Measurements from ENCODE around the gene ING3.

Gene ING3, protein sequence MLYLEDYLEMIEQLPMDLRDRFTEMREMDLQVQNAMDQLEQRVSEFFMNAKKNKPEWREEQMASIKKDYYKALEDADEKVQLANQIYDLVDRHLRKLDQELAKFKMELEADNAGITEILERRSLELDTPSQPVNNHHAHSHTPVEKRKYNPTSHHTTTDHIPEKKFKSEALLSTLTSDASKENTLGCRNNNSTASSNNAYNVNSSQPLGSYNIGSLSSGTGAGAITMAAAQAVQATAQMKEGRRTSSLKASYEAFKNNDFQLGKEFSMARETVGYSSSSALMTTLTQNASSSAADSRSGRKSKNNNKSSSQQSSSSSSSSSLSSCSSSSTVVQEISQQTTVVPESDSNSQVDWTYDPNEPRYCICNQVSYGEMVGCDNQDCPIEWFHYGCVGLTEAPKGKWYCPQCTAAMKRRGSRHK

DNA sequence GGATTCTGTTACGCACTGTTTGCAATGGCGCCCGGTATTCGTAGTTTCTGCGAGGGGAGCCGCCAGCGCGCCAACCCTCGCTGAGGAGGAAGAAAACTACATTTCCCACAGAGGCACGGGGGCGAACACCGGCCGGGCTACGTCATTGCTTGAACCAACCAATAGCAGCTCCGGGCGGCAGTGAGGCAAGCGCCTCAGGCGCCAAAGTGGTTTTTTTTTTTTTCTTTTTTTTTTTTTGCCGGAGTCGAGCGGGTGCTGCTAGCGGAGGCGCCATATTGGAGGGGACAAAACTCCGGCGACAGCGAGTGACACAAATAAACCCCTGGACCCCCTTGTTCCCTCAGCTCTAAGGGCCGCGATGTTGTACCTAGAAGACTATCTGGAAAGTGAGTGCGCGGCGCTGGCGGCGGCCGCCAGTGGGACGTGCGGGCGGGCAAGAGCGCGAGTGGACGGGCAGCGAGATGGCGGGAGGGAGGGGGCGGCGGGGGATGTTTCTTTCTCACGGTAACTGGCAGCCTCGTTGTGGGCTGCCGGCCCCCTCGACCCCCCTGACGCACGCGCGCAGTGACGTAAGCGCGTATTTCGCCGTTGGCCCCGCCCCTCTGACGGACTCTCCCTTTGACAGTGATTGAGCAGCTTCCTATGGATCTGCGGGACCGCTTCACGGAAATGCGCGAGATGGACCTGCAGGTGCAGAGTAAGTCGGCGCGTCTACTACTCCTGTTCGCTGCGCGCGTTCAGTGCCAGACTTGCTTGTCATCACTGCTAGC, at the start of gene ING3:
ING3 (plus strand) TSS at position 239 of the 770 bp plus-strand sequence; CDS start at position 359, 120 bp downstream.
- DNase-seq: peak; percentile 92 to 99 (median 98)

DNA sequence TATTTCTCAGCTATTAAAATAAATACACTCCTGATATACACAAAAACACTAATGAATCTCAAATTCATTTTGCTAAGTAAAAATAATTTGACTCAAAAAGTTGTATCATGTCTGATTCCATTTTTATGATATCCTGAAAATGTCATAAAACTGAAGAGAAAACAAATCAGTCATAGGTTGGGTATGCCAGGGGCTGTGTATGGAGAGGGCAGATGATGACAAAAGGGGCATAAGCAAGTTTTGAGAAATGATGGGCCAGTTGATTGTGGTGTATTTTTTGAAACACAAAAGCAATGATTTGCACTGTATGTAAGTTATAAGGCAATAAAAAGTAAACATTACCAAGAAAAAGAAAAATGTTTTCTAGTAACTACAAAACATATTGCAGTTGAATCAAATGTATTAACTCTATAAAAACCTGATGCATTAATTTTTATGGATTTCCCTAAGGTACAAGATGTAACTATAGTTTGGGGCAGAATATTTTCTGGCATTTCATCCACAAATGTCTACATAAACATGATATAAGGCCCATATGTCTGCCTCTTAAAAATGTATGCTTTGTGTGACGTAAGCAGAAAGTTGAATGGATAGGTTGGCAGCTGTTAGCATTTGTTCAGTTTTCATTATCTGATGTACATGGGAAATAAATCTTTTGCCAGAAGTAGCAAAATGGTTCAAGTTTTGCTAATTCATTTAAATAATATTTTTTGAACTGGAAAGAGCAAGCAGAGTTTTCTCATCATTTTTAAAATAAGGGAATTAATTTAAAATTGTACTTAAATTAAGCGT, 35.1 kb upstream of the ING3 start:
- DNase-seq: no peak

DNA sequence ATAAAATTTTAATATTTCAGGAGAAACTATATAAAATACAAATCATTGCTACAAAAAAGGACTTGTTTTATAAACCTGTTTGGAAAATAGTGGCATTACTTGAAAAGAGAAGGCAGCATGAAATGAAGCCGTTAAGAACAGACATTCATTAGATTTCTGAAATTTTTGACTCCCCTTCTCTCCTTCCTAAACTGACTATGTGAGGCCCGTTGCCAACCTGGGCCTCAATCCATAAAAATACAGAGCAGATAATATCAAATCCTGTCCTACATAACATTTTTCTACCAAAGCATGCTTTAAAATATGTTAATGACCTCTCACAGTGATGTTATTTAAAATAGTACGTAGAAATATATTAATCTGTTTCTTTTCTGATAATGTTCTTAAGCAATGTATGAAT, 34.5 kb upstream of the ING3 start:
- no peak for DNase-seq

DNA sequence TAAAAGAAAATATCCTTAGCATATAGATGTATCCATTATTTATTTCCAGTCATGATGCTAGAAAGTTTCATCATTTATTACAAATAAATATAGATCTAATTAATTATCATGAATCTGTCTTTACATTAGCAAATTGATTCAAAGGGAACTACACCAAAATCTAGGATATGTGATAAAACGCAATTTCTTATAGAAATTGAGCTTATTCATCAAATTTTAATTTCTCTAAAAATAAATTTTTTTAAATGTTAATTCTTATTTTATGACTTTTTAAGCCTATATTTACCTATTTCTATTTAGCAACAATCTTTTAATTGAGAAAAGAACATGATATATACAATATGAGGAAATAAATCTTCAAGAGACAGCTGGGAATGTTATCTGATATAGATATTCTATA, 34.0 kb upstream of the ING3 start:
- no peak for DNase-seq

DNA sequence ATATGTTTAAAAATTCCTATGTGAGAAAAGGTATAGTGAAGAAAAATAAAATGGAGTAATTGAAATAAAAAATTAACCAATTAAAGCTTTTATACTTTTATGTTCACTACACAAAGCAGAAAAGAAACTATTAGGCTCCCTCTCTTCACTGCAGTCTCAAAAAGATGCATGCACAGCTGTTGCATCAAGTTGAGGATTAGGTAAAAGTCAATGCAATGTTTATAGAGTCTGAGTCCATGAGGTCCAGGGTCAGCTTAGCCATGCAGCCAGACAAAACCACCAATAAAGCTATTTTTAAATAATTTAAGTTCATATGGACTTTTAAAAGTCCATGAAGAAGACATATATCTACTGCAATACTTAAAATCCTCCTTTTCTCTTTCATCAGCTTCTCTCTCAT, 31.1 kb upstream of the ING3 start:
- DNase-seq: no peak

DNA sequence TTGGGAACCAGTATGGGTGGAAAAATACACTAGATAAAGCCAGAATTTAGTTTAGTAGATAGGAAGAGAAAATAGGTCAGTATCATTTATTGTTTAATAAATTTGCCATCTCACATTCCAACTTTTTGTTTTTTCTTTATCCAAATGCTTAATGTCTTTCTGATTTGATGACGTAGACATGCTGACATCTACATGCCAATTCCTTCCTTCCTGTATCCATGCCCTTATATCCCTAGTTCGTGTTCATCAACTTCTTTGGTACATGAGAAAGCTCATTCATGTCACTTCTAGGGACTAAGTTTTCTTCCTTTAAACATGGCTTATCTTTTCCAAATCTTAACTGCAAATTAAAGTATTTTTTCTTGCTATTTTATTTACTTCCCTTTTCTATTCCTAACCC, 30.5 kb upstream of the ING3 start:
- DNase-seq: no peak

DNA sequence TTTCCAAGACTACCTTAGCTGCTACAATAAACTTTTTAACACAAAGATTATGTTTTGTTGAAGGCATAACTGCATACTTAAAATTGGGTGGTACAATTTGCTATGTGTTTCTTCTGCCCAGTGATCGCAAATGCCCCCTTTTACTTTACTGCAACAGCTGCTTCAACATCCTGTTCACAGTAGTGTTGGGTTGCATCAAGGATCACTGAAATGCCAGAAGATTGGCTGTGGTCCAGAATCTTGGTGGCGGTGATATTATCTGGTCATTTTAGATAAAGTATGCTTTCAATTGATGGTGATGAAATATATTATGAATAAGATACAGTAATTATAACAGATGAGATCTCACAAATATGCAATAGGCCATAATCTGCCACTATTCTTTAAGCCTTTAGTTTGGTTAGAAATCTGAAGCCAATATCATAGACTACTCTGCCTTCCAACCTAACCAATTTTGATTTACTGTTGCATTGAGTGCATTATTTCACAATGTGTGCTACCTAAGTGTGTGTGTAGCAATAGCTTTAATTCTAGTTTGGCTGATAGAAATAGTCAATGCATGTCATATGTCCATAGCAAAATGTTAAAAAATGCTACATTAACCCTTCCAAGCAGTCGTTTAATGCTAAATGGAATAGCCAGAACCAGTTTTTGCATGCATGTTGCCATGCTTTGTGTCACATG, 29.8 kb upstream of the ING3 start:
- no peak for DNase-seq

DNA sequence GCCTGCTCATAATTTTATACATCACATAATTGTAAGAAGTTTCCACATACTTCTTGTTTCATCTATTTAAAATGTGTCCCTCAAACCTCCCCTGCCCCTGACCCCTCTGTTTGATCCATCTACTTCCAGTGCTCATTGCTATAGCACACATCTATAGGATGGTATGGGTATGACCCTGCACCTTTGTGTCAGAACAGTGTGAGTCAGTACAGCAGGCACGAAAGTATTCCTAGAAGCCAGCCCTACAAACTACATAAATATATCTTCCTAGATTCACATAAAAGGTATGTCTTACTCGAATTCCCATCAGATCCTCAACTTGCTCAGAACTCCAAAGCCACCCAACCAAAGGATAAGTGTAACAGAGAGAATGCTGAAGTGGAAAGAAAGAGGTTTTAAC, 25.7 kb upstream of the ING3 start:
- no peak for DNase-seq

DNA sequence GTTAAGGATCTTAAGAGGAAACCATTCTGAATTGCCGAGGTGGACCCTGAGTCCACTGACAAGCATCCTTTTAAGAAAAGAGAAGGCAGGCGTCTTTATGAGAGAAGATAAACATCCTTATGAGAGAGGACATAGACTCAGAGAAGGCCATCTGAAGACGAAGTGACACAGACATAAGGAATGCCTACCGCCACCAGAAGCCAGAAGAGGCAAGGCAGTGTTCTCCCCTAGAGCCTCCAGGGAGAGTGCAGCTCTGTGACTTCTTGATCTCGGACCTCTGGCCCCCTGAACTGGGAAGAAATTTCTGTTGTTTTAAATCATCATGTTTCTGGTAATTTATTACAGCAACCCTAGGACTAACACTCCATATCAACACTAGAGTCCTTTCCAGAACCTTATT, 25.2 kb upstream of the ING3 start:
- no peak for DNase-seq

DNA sequence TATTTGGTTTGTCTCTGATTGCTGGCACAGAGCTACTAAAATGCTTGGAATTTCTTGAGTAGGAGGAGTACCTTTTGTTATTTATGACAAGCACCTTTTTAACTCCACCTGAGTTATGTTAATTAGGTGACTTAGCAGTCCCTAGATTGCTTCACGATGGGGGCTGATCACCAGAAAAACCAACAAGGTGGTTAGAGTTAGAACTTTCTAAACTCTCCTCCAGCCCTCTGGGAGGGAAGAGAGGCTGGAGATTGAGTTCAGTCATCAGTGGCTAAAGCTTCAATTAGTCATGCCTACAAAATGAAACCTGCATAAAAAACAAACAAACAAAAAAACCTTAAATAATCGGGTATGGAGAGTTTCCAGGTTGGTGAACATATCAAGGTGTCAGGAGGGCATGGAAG, 23.6 kb upstream of the ING3 start:
- no peak for DNase-seq

DNA sequence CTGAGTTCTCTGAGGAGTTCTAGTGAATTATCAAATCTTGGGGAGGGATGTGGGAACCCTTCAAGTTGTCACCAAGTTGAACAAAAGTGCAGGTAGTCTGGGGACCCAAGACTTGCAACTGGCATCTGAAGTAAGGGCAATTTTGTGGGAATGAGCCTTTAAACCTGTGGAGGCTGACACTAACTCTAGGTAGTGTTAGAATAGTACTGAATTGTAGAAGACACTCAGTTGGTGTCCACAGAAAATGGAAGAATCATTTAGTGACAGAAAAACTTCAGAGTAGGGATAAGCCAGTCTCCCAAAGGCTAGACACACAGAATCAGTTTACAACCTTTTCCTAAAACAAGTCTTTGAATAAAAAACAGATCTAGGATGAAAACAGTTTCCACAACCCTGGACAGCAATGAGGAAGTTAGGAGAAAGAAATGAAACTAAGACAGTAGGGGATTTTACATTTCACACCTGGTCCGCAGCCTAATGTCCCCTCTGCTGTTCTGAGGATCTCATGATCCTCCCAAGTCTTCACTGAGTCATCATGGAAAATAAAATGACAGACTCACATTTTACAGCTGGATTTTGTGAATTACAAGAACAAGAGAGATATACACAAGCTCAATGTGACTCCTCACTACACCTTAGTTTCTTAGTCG, 23.0 kb upstream of the ING3 start:
- DNase-seq: no peak

DNA sequence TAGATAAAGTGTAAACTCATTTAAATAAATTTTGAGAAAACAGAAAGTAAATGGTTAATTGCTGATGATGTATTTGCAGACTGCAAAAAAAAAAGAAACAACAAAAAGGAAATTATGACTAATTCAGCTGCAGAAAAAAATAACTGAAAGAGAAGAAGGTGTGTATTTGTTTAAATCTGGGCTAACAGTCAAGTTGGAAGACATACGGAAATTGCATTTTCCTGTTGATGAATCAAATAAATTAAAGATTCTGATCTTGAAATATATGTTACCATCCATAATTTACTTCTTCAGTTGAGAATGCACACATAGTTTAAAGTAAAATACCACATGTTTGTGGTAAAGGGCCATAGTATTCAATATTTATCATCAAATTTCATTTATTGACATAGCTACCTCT, 19.3 kb upstream of the ING3 start:
- DNase-seq: no peak

DNA sequence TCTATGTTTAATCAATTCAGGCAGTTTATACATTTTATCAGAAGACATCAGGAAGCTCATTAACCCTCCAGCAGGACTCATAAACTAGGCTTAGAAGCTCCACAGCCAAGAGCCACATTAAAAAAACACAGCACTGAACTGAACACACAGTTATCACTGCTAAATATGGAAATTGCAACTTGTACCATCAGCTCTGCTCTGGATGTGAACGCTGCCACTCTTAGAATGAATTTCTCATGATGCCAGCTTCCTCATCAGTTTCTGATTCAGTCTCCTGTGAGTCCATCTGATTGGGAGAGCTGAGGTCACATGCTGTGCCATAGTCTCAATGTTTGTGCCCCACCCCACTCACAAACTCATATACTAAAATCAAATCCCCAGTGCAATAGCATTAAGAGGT, 17.1 kb upstream of the ING3 start:
- DNase-seq: no peak

DNA sequence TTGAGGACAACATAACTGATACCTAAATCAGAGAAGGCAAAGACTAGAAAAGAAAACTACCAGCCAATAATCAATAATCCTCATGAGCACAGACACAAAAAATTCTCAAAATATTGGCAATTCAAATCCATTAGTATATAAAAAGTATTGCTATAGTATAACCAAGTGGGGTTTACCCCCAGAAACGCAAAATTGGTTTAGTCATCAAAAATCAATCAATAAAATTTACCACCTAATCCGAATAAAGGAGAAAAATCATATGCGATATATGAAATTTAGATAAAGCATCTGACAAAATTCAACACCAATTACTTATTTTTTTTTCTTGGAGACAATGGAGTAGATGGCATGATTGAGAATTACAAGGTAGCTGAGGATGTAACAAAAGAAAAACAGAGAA, 11.2 kb upstream of the ING3 start:
- no peak for DNase-seq

DNA sequence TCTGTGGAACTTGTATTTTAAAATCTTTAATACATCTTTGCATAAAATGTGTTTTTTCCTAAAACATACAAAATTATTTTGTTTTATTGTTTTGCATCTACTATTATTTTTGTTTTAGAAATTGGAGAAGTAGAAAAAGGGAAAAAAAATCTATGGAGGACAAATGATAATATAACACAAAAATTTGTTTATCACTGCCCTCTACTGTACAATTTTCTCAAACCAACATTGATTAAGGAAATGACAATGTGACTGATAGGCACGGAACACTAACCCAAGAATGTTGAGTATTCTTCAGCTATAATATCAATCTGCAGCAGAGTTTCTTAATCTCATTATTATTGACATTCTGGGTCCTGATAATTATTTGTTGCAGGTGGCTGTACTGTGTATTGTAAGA, 9.5 kb upstream of the ING3 start:
- DNase-seq: no peak

DNA sequence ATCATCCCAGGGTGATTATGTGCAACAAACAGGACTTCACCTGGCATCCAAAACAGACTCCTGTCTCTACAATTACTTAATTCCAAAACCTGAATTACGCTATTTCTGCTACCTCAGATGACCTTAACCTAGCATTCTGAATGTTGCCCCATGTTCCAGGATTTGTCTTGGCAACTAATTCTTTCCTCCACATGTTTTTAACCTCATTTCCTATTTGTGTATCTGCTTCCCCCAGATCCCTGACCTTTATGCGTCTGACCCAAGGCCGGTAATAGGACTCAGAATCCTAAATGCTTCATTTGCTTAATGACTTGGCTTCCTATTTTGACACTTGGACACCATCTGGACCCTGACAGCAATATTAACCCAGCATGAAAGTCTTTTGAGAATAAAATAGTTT, 8.7 kb upstream of the ING3 start:
- no peak for DNase-seq

DNA sequence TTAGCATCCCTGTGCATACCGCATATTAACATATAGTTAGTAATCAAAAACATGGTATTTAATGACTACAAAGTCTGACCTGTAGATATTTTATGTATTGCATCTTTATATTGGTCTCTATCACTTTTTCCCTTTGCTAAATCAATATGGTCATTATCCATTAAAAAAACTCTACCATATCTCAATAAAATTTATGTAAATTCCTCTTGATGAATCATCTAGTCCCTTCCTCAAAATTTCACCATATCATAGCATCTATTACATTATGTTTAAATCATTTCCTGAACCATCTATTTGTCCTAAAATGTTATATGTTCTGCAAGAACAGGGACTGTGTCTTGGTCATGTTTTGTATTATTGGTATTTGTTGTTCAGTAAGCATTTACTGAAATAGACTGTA, 7.7 kb upstream of the ING3 start:
- DNase-seq: no peak

DNA sequence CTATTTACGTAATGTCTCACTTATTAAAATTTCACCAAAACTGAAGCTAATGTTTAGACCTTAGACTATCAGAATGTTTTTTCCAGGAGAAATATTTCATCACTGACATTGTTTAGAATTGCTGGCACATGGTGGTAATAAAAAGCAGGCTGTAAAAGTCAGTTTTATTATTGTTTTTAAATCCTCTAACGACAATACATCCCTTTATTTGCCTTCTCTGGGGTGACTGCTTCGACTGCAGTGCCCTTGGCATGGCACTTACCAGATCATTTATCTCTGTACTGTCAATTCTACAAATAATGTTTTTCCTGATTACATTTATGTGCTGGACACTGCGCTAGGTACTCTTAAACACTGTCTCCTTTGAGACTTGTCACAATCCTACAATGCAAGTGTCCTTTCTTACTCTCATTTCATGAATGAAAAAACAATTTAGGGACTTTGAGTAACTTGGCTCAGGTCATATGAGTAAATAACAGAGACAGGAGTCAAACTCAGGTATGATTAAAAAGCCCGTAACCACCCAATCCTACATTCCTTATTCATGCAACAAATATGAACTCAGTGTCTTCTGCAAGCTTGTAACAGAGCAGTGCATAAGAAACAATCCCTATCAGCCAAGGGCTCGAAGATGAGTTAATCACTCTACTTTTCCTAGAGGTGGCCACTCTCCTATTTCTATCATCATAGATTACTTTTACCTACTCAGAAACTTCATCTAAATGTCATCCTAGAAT, 5.6 kb upstream of the ING3 start:
- DNase-seq: no peak

DNA sequence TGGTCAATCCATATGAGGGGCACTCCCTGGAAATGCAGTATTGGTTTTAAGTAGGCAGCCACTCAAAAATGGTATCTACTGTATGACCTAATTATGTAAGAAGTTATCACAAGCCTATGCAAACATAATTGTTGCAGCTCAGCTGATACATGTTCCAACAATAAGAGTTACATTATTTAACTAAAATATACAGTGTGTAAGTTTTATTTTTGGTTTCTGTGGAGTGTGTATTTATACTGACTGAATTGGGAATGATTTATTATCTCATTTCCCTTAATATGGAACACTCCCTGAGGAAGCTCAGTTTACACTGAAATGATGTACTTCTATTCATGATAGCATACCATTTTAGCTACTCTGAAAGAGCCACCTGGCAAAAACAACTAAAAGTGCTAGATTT, 2.6 kb upstream of the ING3 start:
- DNase-seq: no peak

DNA sequence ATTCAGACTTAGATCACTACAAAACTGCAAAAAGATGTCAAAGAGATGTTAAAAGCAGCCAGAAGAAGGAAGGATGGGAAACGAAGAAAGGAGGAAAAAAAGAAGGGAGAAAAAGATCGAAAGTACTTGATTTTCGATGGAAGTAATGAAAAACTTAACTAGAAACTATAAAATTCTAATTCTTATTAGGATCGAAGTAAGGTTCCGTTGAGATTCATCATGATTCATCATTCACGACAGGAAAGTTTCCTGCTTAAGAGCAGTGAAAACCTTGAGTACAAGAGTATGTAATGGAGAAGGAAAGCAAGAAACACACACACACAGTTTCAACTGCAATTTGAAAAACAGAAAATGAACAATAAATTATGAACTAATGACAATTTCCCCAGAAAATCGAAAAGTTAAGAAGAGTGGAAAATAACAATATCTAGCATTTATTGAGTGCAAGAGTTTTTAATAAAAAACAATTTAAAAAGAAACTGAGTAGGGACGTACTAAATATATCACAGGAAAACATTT, 1.1 kb upstream of the ING3 start:
- no peak for DNase-seq

DNA sequence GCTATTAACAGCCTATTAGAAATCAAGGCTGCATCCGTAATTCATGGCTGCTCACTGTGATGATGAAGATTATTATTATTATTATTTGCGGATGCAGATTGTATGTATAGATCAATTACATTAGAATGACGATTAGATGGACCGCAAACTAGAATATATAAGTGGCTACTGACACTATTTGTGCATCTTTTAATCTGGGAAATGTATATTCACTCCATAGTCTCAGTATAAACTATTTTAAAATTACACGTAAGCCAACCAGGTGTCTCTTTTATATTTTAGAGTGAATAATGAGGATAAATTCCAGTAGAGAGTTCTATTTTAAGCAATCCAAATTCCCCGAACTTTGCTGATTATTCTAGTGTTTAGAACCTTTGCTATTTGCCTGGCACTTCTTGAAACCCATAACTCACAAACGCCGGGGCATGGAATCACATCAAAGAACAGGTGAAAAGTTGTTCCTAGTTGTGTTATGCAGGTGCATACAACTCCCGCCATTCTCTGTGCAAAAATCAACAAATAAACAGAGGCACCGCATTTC, 509 bp upstream of the ING3 start:
- DNase-seq: no peak

All from C1 segment of cervical spinal cord (tissue), 14 donors.